OCI-LY3 (cell line): Measurements from ENCODE around the gene CYP3A4.

ENCODE experiments used
- CTCF ChIP-seq: fragments of 200-600, 300-600 bp; sonication (generic); IDR thresholded peaks from 2 replicates; pipeline ENCODE4 v1.5.1; 2014; ENCODE audit warnings: antibody characterized with exemption, low read length, low read depth
- EZH2phosphoT487 ChIP-seq: fragments of 200-600 bp; shearing (Covaris generic); IDR thresholded peaks from 2 replicates; pipeline ENCODE4 v1.6.1; 2018; ENCODE audit warnings: antibody characterized with exemption, mixed run types, low read depth

- TF ChIP-seq CTCF (no peak), EZH2phosphoT487 (no peak)
Observed at GRCh38 chr7:99742737-99743394, 41.1 kb downstream of the CYP3A4 start.
